ENCODE data around the gene KLHL6. TPM values are rescaled to one million over a fixed set of nuclear protein-coding genes. Genes with fewer than 3 reads are reported as not detected.

KLHL6 gene
- total and polyA plus RNA-seq, 2 of the 13 experiments (the other 11 are each of a cell fraction or from before 2014, with no cell fraction given), result not detected

DNA sequence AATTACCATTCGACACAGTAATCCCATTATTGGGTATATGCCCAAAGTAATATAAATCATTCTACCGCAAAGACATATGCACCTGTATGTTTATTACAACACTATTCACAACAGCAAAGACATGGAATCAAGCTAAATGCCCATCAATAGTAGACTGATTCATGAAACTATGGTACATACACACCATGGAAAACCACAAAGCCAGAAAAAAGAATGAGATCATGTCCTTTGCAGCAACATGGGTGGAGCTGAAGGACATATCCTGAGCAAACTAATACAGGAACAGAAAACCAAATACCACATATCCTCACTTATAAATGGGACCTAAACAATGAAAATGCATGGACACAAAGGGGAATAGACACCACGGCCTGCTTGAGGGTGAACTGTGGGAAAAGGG, 116.0 kb downstream of the KLHL6 start:
- Histone ChIP-seq H3K9me3 (ENCODE audit: low read length) (peaks cover 9% of the 10 kb centered on the region), H3K27ac (ENCODE audit: extremely low read length, insufficient read depth, low read length) (no peak overlapping the region), H3K4me1 (ENCODE audit: insufficient read depth, low read length) (peaks cover 9% of the 10 kb centered on the region), H2AFZ (ENCODE audit: low read length) (no peak overlapping the region), H3K4me3 (replicated peaks in 1 of 3; ENCODE audit: insufficient read depth in 1 of 3, low read depth in 2 of 3, low read length in 3 of 3) (no peak overlapping the region), H3K79me2 (ENCODE audit: insufficient read depth, low read length) (no peaks in the 10 kb centered on the region), H3K27me3 (ENCODE audit: control insufficient read depth in 1 of 2, insufficient read depth in 2 of 2, low read length in 2 of 2) (peaks cover 0 to 8% of the 10 kb centered on the region in 2 experiments; a peak in 2 of 5 replicates), H4K20me1 (ENCODE audit: insufficient read depth, low read length) (no peaks in the 10 kb centered on the region), H3K36me3 (replicated peaks in 1 of 2; ENCODE audit: control insufficient read depth in 1 of 2, insufficient read depth in 2 of 2, low read length in 2 of 2) (no peaks in the 10 kb centered on the region), H3K4me2 (ENCODE audit: low read depth, low read length) (no peak overlapping the region), H3K9ac (ENCODE audit: insufficient read depth, low read depth, low read length) (no peak overlapping the region)
- DNase-seq (ENCODE audit: low spot score) (no peak), FAIRE-seq (no peak), ATAC-seq (no peak)
- intact Hi-C loops (cut with micrococcal nuclease; ENCODE audit: unreplicated experiment), result no loop called here
- POLR2A ChIA-PET, result no interaction called here
- BruUV-seq (replicated peaks), result no TSS peak
- 49% methylated on average over 3 of the region's 3 CpGs for WGBS (ENCODE audit: low lambda C conversion rate)
- TF ChIP-seq FOSL1 (CRISPR knock-in tag; IDR thresholded peaks at IDR 0.05; ENCODE audit: borderline replicate concordance), result no peak
- TF ChIP-seq FIP1L1 (IDR thresholded peaks at IDR 0.05; ENCODE audit: borderline replicate concordance, insufficient read depth, low read depth, low read length), result no peak
- TF ChIP-seq CBX2 (IDR thresholded peaks at IDR 0.05; ENCODE audit: low read depth, low read length), result no peak
- TF ChIP-seq CBX2 (CRISPR knock-in tag; IDR thresholded peaks at IDR 0.05; ENCODE audit: low read depth), result no peak
- TF ChIP-seq, protein P1, sequence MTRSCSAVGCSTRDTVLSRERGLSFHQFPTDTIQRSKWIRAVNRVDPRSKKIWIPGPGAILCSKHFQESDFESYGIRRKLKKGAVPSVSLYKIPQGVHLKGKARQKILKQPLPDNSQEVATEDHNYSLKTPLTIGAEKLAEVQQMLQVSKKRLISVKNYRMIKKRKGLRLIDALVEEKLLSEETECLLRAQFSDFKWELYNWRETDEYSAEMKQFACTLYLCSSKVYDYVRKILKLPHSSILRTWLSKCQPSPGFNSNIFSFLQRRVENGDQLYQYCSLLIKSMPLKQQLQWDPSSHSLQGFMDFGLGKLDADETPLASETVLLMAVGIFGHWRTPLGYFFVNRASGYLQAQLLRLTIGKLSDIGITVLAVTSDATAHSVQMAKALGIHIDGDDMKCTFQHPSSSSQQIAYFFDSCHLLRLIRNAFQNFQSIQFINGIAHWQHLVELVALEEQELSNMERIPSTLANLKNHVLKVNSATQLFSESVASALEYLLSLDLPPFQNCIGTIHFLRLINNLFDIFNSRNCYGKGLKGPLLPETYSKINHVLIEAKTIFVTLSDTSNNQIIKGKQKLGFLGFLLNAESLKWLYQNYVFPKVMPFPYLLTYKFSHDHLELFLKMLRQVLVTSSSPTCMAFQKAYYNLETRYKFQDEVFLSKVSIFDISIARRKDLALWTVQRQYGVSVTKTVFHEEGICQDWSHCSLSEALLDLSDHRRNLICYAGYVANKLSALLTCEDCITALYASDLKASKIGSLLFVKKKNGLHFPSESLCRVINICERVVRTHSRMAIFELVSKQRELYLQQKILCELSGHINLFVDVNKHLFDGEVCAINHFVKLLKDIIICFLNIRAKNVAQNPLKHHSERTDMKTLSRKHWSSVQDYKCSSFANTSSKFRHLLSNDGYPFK (CRISPR knock-in tag; IDR thresholded peaks at IDR 0.05; ENCODE audit: borderline replicate concordance), result no peak
- no peak for TF ChIP-seq ISL2 (CRISPR knock-in tag; IDR thresholded peaks at IDR 0.05)
- TF ChIP-seq, protein P2, sequence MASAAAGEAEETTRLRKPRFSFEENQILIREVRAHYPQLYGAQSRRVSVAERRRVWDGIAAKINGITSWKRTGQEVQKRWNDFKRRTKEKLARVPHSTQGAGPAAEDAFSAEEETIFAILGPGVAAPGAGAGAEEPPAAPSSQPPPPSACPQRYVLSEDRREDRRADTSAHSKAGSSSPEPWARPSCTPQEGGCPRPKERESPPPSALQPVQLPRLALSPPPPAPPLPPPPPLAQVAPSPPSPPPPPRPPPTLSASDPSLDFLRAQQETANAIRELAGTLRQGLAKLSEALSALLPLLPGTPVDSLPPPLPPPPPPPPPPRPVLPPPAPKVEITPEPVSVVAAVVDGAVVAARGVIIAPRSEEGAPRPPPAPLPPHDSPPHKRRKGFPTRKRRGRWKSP (CRISPR knock-in tag; IDR thresholded peaks at IDR 0.05), result no peak
- TF ChIP-seq ZNF383 (CRISPR knock-in tag; IDR thresholded peaks at IDR 0.05; ENCODE audit: borderline replicate concordance), result no peak
- TF ChIP-seq MBNL3 (CRISPR knock-in tag; conservative IDR thresholded peaks at IDR 0.05), result no peak
- in situ Hi-C loops (cut with HindIII; ENCODE audit: extremely low pct_ligation_motif_present, low pct_unique_long_range_greater_than_20kb), result no loop called here
- CTCF ChIA-PET (ENCODE audit: low intra/inter-chr PET ratio, low total read pairs), result no interaction called here

Data from HepG2 (cell line).